Measurements from ENCODE around the gene MDM1. TPM values are rescaled to one million over a fixed set of nuclear protein-coding genes. Genes with fewer than 3 reads are reported as not detected.

Gene MDM1
- total RNA-seq, 1 experiment from 2014 or later, result 10.0 TPM

- Histone ChIP-seq H3K27me3 (ENCODE audit: insufficient read depth, low read length) (no peaks in the 10 kb centered on the region), H3K79me2 (ENCODE audit: insufficient read depth, low read length) (no peaks in the 10 kb centered on the region), H3K9me3 (ENCODE audit: control insufficient read depth in 1 of 2, insufficient read depth in 1 of 2, low read depth in 1 of 2, low read length in 2 of 2) (no peaks in the 10 kb centered on the region), H4K20me1 (ENCODE audit: insufficient read depth) (no peaks in the 10 kb centered on the region), H3K9me2 (ENCODE audit: insufficient read depth) (no peaks in the 10 kb centered on the region), H3K27ac (ENCODE audit: low read depth, low read length) (no peak overlapping the region), H3K36me3 (ENCODE audit: control insufficient read depth in 1 of 2, insufficient read depth in 2 of 2, low read length in 2 of 2) (no peaks in the 10 kb centered on the region), H3K4me2 (ENCODE audit: low read length) (no peak overlapping the region), H3K4me3 (replicated peaks in 1 of 2; ENCODE audit: low read depth in 1 of 2, low read length in 2 of 2) (no peak overlapping the region), H2AFZ (ENCODE audit: low read depth, low read length, poor library complexity, severe bottlenecking) (peak overlapping the region; percentile 72), H3K9ac (ENCODE audit: low read length) (no peak overlapping the region), H3K4me1 (ENCODE audit: control insufficient read depth in 1 of 2, insufficient read depth in 2 of 2, low read length in 2 of 2) (no peaks in the 10 kb centered on the region)
- ChIA-PET CTCF (interaction anchor here (0.6 to 1.2 kb wide), 5 partner anchors 8 to 453 kb away, joined by 3 to 4 read pairs (median 3); partner anchors contain the start of genes MDM1 and MDM2), POLR2A (no interaction called here), RAD21 (ENCODE audit: low non-redundant PET in 1 of 2, low total read pairs in 2 of 2, uncharacterized antibody in 2 of 2, unreplicated experiment in 2 of 2) (no interaction called here)
- peak; percentile 50 for DNase-seq (ENCODE audit: low read depth, low spot score)
- TF ChIP-seq CTCF (IDR thresholded peaks at IDR 0.05 in 2 of 3, conservative IDR thresholded peaks at IDR 0.05 in 1 of 3; ENCODE audit: borderline replicate concordance in 1 of 3, insufficient read depth in 1 of 3, low read depth in 2 of 3, low read length in 2 of 3) (peak; percentile 43 to 70 (median 67); a peak in 5 of 6 replicates), ELF1 (IDR thresholded peaks at IDR 0.05; ENCODE audit: borderline replicate concordance, low read depth) (no peak), EZH2 (IDR thresholded peaks at IDR 0.05) (no peak), RAD21 (IDR thresholded peaks at IDR 0.05; ENCODE audit: low read depth) (peak; percentile 81), YY1 (IDR thresholded peaks at IDR 0.05; ENCODE audit: extremely low read depth, insufficient replicate concordance, low read depth, low read length) (no peak), SP1 (IDR thresholded peaks at IDR 0.05; ENCODE audit: low read depth) (no peak)
- intact Hi-C loops (cut with micrococcal nuclease), result loop anchor here (10.0 kb wide), 2 partner anchors 306 to 386 kb away; partner anchors contain the start of gene SLC35E3
- ATAC-seq, result peak; percentile 81
- no TSS peak for BruUV-seq (replicated peaks)
Observed at GRCh38 chr12:68358532-68359485, 26.6 kb upstream of the MDM1 start.
